Lower leg skin (tissue), 3 donors: ENCODE measurements around the gene PDE1A.

Experiments used
- POLR2A ChIP-seq, 2 donors: fragments of 450-650 bp; IDR thresholded peaks; one replicate each; pipeline ENCODE4 v1.6.1; 2016 to 2017; ENCODE audit warnings: antibody characterized with exemption in 2 of 2, mild to moderate bottlenecking in 1 of 2, moderate library complexity in 1 of 2
- TF ChIP-seq, protein P1 (sequence below), 3 donors: fragments of 450-650 bp; IDR thresholded peaks; one replicate each; pipeline ENCODE4 v1.5.1; 2016; ENCODE audit warnings: antibody characterized with exemption in 3 of 3, mild to moderate bottlenecking in 3 of 3, moderate library complexity in 2 of 3

DNA sequence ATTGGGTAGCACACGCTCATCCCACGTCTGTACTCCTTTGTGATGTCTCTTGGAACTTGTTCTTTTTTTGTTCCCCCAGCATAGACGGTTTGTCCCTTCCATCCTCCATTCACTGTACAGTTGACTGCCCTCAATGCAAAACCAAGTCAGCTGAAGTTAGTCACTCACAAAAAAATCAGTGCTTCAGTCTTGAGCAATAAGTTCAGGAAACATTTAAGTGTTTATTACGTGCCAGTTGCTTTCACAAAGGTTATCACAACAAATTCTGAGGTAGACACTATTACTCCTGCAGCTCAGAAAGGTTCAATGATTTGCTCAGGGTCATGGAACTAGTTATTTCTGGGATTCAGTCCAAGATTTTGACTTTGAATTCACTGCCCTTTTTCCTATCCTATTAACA is 102.2 kb downstream of the PDE1A start:
- no peak for TF ChIP-seq POLR2A (IDR thresholded peaks at IDR 0.05)
- TF ChIP-seq, protein P1, sequence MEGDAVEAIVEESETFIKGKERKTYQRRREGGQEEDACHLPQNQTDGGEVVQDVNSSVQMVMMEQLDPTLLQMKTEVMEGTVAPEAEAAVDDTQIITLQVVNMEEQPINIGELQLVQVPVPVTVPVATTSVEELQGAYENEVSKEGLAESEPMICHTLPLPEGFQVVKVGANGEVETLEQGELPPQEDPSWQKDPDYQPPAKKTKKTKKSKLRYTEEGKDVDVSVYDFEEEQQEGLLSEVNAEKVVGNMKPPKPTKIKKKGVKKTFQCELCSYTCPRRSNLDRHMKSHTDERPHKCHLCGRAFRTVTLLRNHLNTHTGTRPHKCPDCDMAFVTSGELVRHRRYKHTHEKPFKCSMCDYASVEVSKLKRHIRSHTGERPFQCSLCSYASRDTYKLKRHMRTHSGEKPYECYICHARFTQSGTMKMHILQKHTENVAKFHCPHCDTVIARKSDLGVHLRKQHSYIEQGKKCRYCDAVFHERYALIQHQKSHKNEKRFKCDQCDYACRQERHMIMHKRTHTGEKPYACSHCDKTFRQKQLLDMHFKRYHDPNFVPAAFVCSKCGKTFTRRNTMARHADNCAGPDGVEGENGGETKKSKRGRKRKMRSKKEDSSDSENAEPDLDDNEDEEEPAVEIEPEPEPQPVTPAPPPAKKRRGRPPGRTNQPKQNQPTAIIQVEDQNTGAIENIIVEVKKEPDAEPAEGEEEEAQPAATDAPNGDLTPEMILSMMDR (IDR thresholded peaks at IDR 0.05) = no peak
